HG02588 (cell line): Measurements from ENCODE around the gene FGF14.

Experiments
- ATAC-seq: cut with Tn5 transposase; IDR thresholded peaks from one replicate; pipeline ENCODE4 v1.9.1; 2021; ENCODE audit warnings: mild to moderate bottlenecking, moderate library complexity; ENCODE audit not compliant: unreplicated experiment

Gene FGF14

DNA sequence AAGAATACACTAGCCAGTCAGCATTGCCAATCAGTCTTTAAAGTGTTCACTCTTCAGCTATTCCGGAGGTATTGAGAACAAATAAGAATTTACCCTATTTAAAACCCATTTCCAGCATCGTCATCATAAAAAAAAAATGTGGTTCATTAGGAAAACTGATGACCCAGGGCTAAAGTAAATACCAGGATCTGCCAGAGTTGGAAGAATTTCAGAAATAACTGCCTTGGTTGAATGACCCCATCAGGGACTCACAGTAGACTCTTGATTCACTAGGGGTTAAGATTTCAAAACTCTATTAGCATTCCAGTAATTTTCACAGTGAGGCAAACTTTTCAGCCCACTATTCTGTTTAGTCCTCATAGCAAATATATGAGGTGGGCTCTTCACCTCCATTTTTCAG lies 572.4 kb downstream of the FGF14 start:
- ATAC-seq = no peak

- ATAC-seq = no peak
Measured at GRCh38 chr13:101828119-101828518, 573.7 kb downstream of the FGF14 start.

- no peak for ATAC-seq
Measured at GRCh38 chr13:101817898-101818297, 584.0 kb downstream of the FGF14 start.

DNA sequence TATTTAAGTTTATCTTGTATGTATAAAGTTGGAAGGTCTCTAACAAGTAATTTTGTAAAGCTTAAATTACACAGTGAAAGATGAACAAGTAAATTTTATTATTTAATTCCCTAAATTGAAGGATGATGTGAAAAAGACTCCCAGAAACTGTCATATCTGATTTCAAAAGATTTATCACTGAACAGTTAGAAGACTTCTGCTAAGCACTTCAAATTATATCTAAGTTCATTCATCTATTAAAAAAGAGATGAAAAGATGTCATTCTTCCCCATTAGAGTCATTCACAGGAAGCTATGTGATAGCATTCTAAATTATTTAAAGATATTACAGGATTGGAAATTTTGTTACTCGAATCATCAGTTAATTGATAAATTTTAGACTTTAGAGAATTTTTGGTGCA lies 590.0 kb downstream of the FGF14 start:
- ATAC-seq = no peak

DNA sequence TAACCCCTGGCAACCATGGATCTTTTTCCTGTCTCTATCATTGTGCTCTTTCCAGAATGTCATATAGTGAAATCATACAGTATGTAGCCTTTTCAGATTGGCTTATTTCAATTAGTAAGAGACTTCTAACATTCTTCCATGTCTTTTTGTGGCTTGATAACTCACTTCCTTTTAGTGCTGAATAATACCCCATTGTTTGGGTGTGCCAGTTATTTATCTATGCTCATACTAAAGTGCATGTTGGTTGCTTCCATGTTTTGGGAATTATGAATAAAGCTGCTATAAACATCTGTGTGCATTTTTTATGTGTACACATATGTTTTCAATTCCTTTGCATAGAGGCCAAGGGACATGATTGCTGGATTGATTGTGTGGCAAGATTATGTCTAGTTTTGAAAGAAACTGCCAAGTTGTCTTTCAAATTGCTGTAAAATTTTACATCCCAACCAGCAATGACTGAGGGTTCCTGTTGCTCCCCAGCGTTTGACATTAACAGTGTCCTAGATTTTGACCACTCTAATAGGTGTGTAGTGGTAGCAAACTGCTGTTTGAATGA lies 590.5 kb downstream of the FGF14 start:
- ATAC-seq = no peak

DNA sequence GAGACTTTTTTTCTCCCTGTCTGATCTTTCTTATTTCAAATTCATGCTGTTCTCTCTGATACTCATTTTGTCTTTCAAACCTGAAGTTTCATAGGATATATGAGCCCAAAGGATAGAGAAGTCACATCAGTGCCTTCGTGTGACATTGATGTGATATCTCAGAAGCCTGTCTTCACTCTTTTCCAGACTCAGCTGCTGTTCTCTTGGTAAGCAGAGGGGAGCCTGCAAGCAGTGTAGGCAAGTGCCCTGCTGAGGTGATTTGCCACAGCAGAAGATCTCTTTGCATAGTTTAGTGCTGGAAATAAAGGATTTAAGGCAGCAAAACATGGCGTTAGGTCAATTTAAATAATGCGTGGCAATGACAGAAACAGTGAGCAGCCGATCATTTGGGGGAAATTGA lies 602.7 kb downstream of the FGF14 start:
- no peak for ATAC-seq

DNA sequence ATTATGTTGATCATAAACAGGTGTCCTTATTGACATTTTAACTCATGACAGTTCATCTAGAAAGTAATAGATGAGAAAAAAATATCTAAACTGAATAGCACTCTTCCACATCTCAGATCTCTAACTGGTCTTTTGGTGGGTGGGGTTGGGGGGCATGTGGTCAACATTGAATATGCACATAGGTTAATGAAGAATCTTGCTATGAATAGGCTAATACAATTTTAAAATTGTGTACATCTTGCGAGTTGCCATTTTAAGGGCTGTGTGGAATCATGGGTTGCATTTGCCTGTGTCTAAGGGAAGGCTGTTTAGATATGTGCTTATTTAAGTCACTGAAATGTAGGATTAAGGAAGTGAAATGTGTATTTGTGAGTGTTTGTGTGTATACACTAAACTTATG lies 603.4 kb downstream of the FGF14 start:
- no peak for ATAC-seq

- no peak for ATAC-seq
Measured at GRCh38 chr13:101795460-101795859, 606.4 kb downstream of the FGF14 start.

DNA sequence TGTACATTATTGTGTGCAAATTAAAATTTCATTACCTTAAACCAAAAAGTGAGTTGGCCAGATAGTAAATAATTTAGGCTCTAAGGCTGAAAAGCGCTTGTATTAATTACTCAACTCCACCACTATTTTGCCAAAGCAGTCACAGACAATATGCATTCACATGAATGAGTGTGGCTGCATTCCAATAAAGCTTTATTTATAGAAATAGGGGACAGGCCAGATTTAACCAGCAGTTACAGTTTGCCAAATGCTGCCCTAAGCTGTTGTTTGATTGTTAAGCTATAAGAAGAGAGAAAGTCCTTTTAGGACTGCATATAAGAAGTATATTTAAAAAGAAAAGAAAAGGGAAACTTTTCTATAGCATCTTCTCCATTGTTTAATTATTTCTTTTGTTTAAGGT lies 606.8 kb downstream of the FGF14 start:
- ATAC-seq = no peak

- ATAC-seq = no peak
Measured at GRCh38 chr13:101792189-101792588, 609.7 kb downstream of the FGF14 start.

DNA sequence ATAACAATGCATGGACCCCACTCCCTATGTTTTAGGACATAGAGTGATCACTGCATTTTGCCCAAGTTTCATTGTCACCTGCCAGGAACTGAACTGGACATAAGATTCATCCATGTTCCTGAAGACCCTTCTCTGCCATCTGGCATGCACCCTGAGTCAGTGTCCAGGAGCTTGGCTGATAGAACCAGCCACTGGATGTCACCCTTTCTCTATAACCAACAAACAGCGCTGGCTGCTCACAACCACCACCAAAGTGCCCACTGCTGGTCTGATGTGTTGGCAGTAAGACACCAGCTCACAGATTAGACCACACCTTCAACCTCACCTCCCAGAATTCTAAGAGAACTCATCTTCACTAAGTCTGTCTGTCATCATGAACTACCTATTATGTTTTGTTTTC lies 616.0 kb downstream of the FGF14 start:
- ATAC-seq = no peak

- no peak for ATAC-seq
Measured at GRCh38 chr13:101784313-101784712, 617.5 kb downstream of the FGF14 start.

DNA sequence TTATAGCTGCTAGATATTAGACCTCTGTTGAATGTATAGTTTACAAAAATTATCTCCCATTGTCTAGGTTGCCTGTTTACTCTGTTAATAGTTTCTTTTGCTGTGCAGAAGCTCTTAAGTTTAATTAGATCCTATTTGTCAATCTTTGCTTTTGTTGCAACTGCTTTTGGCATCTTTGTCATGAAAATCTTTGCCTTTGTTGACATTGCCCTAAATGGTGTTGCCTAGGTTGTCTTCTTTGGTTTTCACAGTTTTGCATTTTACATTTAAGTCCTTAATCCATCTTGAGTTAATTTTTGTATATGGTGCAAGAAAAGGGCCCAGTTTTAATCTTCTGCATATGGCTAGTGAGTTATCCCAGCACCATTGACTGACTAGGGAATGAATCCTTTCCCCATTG lies 618.3 kb downstream of the FGF14 start:
- ATAC-seq = no peak

GRCh38 chr13:101780211-101780610 lies 621.6 kb downstream of the FGF14 start:
- no peak for ATAC-seq

DNA sequence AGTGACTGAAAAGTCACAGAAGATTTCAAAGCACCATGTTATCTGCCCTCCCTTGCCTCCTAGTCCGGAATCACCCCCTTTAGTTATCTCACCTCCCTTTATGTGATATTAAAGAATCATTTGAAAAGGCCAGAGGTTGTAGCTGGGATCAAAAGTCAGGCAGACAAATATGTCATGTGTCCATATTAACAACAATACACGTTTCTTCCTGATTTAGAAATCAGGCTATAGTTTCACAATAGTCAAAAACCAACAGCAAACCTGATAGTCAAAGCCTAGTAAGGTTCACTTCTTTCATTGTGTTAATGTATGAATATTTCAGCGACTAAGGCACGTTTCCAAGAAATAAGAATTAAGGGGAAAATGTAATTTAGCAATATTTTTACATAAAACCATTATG lies 622.7 kb downstream of the FGF14 start:
- ATAC-seq = no peak

DNA sequence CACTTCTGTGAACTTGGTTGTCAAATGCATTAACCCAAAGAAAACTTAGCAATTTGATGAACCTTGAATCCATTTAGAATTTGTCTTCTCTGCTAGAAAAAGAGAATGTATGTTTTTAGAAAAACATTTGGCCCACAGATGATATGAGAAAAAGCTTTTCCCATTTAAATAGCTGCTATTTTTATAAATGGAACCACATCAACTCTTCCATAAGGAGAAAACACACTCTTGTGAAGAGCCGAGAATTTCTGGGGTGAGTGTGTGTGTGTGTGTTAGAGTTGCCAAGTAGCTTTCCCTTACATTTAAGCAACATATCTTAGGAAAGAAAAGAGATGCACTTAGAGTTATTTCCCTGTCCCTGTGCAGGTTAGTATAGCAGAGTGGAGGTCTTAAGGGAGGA lies 626.6 kb downstream of the FGF14 start:
- ATAC-seq = no peak

GRCh38 chr13:101774393-101774792 lies 627.5 kb downstream of the FGF14 start:
- ATAC-seq = no peak

GRCh38 chr13:101773062-101773461 lies 628.8 kb downstream of the FGF14 start:
- no peak for ATAC-seq

DNA sequence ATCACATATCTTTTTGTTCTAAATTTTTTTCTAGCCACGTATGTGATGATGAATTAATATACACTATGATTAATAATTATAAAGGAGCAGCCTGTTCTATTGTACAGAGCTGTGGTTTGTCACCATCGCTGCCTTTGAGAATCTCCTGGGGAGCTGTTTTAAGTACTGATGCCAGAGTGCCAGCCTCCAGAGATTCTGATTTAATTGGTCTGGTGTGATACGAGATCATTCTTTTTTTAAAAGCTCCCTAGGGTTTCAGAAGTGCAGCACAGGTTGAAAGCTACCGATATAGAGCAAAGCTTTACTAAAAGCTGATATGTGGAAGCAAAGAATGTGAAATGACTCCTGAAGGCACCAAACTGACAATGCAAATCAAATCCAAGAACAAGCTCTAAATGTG lies 634.7 kb downstream of the FGF14 start:
- no peak for ATAC-seq

DNA sequence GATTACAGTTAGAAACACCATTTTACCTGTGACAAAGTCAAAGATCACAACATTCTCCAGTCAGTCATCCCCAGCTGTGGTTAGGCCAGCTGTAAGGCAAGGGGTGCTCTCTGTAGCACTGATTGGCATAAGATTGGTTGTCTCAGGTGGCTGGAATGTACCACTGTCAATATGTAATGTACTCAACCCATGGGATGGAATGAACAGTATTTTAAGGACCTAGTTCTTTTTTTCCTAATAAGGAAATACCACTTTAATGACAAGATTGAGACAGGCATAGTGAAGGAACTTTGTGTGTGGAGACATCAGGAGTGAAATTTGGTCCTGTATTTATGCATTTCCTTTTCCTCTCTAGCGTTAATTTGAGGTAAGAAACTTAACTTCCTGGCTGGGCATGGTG lies 638.7 kb downstream of the FGF14 start:
- ATAC-seq = no peak

GRCh38 chr13:101757446-101758039 lies 644.3 kb downstream of the FGF14 start:
- ATAC-seq = peak; percentile 80

DNA sequence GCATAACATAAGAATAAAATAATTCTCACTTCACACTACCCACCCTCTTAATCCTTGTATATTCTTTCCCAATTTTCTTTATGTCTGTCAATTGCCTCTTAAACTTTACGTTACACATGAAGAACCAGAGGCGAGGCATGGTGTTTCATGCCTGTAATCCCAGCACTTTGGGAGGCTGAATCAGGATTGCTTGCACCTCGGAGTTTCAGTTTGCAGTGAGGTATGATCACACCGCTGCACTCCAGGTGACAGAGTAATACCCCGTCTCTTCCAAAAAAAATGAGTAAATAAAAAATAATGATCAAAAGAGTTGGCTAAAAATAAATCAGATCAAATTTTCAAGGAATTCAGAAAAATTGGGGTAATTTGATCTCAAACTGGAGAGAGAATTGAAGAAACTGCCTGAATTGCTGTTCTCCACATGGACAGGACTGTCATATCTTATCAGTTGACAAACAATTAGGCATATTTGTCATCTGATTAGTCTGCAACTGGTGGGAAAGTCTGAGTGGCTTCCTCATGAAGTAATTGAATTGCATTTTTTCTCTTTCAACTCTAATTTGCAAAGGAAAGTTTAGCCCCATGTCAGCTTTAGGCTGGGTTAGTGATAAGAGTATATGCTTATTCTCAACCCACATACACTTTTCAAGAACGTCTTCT lies 646.5 kb downstream of the FGF14 start:
- no peak for ATAC-seq

GRCh38 chr13:101752432-101752831 lies 649.4 kb downstream of the FGF14 start:
- ATAC-seq = no peak
